Umbilical cord (tissue), 2 donors: ENCODE measurements around the gene CXCR5. TPM values are rescaled to one million over a fixed set of nuclear protein-coding genes. Genes with fewer than 3 reads are reported as not detected.

Experiments
- DNase-seq: peaks from one replicate; pipeline ENCODE4 v3.0.0-alpha.2; 2015; ENCODE audit warnings: low spot score
- total RNA-seq: library from RNA; depleted of rRNA; stranded (reverse); fragments of >200 nt; gene quantifications from one replicate; pipeline ENCODE4 v1.2.3, GENCODE V29; 2014; ENCODE audit warnings: low replicate concordance; ENCODE audit not compliant: insufficient read depth

Gene CXCR5
- total RNA-seq, 1 donor from 2014 or later = 0.48 TPM

DNA sequence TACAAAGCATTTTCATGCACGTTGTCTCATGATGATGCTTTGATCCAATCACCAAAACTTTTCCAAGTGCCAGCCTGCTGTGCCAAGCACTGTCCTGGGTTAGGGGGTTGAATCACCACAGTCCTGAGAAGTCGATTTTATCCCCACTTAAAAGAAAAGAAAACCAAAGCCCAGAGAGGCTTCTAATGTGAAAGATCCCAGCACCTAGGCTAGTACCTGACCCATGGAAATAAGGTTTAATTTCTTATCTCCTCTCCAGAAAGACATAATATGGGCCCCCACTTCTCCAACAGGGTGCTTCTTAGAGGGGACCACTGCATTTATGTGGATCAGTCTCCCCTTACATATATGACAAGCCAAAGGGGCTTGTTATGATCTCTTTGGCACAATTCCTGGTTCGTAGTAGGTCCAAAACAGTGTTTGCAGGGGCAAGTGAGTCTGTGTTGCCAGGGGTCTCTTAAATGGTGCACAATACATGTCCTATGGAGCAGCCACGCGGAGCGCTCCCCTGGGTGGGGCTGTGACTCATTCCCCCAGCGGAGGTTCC, 43.9 kb downstream of the CXCR5 start:
- no peak for DNase-seq

DNA sequence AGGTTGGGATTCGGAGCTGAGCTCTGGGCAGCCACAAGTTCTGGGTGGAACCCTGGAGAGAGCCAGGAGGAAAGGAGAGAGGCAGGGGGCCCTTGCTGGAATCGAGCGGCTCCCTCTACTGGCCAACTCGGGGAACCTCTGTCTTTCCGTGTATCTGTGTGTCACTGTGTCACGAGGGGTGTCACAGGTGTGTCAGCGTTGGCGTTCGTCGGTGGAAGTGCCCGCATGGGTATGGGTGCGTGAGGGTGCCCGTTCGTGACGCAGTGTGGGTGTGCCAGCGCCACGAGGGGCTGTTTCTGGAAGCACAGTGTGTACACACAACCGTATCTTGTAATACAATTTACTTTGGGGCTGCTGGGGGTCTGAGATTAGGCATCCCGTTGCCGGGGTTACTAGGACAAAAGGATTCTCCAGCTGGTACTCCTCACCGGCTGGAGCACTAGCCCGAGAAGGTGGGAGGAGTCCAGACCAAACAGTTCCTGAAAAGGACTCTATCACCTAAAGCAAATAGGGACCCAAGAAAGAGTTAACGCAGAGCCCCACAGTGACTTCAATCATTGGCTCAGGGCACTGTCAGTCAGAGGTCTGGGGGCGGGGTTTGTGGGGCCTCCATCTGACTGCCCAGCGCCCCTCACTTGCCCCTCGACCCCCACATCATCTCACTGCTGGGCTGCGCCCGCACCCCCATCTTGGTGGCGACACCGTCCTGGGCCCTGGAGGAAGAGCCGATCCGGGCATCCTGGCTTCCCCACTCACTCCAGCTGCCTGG, 44.6 kb downstream of the CXCR5 start:
- DNase-seq = peak; percentile 97

DNA sequence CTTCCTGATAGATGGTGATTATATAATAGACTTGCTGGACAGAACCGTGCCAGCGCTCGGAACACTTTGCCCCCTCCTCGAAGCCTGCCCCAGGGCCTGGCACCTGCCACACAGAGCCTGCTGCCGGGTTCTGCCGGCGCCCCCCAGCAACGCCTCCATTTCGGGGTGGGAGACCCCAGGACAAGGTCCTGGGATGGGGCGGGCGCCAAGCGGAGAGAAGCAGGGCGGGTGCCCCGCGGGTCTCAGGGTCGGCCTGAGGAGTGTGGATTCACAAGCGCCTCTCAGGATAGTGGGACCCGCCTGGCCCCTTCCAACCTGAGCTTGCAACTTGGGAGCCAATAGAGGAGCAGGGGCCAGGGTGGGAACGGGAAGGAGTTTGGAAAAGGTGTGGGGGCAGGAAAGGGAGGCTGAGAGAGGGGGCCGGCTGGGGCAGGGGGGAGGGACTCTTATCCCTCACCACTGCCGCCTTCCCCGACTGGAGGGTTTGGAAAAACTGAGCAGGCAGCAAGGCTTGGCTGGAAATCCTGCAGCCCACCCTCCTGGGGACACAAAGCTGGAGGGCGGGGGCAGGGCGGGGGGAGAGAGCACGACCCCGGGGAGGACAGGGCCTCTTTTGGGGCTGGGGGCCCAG, 45.3 kb downstream of the CXCR5 start:
- DNase-seq = peak; percentile 89

DNA sequence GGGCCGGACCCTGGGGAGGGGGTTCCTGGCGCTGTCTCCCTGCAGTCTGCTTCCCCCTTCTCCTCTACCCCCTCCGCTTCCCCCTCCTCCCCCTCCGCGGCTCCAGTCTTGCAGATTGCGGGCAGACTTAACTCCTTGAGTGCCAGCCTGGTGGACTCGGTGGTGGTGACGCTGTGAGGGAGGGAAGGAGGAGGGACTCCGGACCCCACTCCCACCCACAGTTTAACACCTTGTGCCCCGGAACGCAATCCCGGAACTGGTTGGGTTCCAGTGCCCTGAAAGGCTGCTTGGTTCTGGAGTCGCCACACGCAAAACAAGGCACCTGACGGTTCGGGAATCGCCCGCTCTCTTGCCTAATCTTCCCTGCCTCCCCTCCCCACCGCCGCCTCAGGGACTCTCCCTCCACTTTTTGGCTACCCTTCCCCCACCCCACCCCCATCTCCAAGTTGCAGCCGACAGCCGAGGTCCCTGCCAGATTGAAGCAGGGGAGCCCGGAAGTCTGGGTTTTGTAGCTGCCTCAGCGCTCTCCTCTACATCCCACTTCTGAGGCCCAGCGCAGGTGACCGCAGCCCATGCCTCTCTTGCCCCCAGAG, 45.9 kb downstream of the CXCR5 start:
- DNase-seq = peak; percentile 97

DNA sequence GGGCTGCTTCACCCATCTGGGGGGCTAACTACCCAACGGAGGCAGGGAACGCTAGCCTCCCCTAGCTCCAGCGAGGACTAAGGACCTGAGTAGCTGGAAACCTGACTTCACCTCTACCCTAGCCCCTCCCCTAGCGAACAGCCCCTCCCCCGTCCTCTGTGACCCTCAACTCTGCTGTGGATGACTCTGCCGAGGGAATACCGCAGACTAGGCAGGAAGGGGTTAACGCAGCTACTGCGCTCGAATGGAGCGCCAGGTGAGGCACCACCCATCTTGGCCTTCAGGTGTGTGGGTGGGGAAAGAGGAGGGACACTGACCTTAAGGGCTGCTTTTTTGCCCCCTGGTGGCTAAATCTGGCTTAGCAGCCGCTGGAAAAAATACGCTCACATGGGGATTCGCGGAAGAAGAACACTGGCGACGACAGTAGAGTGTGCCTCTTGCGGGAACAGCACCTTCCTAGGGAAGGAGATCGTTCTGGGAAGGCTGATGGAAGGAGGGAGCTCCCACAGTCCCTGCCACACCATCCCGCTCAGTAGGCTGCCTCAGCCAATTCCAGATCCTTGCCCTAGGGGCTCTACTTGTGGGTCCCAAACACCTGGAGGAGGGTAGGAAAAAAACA, 46.5 kb downstream of the CXCR5 start:
- peak; percentile 92 for DNase-seq

DNA sequence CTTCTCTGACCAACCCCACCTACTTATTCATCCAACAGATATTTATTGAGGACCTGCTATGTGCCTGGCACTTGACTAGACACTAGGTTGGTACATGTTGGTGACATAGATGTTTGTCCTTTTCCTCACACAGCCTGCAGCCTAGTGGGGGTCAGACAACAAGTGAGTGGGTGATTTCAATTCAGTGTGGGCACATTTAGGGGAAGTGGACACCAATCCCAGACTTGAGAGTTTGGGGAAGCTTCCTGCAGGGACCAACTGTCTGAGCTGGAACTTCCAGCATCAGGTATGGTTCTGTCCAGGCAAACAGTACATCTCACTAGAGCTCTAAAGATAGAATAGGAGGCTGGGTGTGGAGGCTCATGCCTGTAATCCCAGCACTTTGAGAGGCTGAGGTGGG, 47.9 kb downstream of the CXCR5 start:
- no peak for DNase-seq

DNA sequence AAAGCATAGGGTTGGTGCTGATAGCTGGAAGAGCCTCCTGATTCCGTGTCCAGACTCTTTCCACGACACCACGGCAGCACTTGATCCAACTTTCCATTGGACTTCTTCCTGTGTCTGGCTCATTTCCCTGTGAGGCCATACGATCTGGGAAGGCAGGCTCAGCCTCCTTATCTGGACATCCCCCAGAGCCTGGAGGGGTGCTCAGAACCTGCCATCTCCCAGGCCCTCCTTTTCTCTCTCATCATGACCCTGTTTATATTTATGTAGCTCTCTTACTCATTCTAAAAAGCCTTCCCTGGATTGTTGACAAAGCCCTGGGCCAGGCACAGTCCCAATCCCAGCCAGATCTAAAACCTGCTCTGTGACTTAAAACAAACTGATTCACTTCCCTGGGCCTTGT, 49.8 kb downstream of the CXCR5 start:
- peak; percentile 79 for DNase-seq

DNA sequence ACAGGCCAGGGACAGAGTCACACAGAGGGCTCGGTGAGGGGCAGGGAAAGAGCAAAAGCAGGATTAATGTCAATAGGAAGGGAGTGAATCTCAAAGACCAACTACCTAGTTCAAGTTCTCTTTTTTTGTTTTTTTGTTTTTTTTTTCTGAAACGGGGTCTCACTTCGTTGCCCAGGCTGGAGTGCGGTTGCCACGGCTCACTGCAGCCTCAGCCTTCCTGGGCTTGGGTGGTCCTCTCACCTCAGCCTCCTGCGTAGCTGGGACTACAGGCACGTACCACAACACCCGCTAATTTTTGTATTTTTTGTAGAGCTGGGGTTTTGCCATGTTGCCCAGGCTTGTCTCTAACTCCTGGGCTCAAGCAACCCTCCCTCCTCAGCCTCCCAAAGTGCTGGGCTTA, 51.7 kb downstream of the CXCR5 start:
- no peak for DNase-seq

DNA sequence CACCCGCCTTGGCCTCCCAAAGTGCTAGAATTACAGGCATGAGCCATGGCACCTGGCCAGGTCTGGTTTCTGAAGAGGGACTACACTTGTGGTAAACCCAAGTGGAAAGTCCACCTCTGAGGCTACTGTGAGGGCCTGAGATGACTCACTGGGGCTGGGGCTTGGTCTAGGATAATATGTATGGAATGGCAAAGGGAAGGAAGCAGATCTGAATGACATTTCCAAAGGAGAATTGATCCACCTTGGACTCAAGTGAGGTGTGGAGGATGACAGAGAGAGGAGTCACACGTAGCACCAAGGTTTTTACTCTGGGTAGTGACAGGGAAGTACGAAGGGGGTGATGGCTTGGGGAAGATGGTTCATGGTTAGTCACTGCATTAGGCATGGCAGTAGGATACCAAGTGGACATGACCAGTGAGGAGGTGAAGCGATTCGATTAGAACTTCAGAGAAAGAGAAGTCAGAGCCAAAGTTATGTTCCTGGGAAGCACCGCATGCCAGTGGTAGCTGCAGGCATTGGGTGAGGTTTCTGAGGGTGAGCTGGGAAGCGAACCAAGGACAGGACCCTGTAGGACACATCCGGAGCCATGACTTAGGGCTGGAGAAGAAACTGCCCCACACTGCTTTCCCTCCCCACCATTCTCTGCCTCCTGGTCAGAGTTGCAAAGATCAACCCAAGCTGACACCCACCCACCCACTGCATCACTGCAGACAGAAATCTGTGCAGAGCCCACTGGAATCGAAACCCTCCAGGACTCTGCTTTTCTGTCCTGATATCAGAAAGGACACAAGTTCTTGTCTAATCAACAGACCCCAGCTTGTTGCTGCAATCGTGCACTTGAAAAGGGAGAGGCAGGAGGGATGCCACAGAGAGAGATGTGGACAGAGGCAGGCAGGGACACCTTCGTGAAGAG, 55.1 kb downstream of the CXCR5 start:
- no peak for DNase-seq

DNA sequence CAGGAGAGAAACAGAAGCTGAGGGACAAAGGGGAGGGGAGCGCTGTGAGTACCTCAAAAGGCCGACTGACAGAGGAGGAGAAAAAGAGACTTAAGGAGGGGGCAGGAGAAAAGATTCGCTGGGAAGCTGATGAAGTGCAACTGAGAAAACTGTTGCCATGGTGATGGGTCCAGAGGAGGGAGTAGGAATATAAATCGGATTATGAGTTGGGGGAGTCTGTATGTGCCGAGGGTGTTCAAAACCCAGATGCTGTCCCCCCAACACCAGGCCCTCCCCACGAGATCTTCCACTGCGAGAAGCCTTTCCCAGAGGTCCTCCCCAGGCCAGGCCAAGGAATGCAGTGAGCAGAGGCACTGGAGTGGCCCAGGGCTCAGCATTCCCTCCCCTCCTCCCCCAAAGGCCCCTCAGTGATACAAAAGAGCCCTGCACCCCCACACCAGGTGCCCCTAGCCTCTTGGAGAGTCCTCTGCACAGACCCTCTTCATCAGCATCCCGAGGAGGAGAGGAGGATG, 55.8 kb downstream of the CXCR5 start:
- DNase-seq = no peak

DNA sequence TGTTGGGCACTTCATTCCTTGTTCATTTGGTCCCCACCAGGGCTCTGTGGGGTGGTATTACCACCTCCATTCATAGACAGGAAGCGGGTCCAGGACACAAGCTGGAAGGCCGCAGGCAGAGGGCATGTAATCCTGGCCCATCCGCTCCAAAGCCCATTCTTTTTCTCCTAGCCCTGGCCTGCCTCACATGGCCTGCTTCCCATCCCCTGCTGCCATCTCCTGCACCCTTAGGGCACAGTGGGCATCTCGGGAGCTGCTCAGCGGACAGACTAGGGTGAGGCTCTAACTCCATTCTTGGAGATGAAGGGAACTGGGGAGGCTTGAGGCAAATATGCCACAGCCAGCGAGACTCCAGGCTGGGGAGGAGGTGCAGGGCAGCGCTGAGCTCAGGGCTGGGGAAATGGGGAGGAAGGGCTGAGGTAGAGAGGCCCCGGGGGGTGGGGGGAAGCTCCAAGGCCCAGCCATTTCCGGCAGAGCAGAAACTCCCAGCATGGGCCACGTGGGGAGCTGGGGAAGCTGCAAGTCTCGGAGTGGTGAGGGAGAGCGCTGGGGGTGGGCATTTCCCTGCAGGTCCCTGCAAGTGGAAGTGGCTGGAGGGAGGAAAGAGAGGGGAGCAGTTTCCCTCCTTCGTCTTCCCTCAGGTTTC, 56.4 kb downstream of the CXCR5 start:
- peak; percentile 86 for DNase-seq

DNA sequence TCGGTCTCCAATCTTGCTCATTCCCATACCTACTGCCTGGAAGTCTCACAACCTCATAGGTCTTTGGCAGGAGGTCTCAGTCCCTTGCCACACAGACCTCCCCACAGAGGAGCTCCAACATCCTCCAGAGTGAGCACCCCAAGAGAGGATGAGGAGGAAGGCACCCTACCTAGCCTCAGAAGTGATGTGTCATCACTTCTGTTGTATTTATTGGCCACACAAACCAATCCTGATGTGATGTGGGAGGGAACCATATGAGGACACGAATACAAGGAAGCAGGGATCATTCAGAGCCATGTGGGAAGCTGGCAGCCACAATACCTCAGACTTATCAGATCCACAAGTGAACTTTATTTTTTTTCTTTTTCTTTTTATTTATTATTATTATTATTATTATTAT, 63.4 kb downstream of the CXCR5 start:
- no peak for DNase-seq

Other genes with a start within 250 kb of the CXCR5 start
- gene TREH, start 204.2 kb upstream of the CXCR5 start, total RNA-seq = not detected
- 126 TPM for gene DDX6, start 92.7 kb upstream of the CXCR5 start, total RNA-seq
- gene BCL9L, start 42.0 kb downstream of the CXCR5 start, total RNA-seq = 15.9 TPM
- gene UPK2, start 72.4 kb downstream of the CXCR5 start, total RNA-seq = not detected
- not detected for gene FOXR1, start 87.9 kb downstream of the CXCR5 start, total RNA-seq
- 44.1 TPM for gene CENATAC, start 114.2 kb downstream of the CXCR5 start, total RNA-seq
- 2,427 TPM for gene RPS25, start 134.5 kb downstream of the CXCR5 start, total RNA-seq
- 62.6 TPM for gene TRAPPC4, start 134.9 kb downstream of the CXCR5 start, total RNA-seq
- 18.5 TPM for gene SLC37A4, start 147.0 kb downstream of the CXCR5 start, total RNA-seq
- gene HYOU1, start 173.3 kb downstream of the CXCR5 start, total RNA-seq = 31.5 TPM
- 12.8 TPM for gene VPS11, start 183.9 kb downstream of the CXCR5 start, total RNA-seq
- 30.1 TPM for gene HMBS, start 201.0 kb downstream of the CXCR5 start, total RNA-seq
- 29.9 TPM for gene DPAGT1, start 218.0 kb downstream of the CXCR5 start, total RNA-seq
- gene C2CD2L, start 223.5 kb downstream of the CXCR5 start, total RNA-seq = 1.9 TPM
- gene HINFP, start 237.7 kb downstream of the CXCR5 start, total RNA-seq = 44.8 TPM